IMR-90 (cell line): ENCODE measurements around the gene ZNF26. TPM values are rescaled to one million over a fixed set of nuclear protein-coding genes. Genes with fewer than 3 reads are reported as not detected.

ENCODE experiments used
- ATAC-seq: fragments of 200-7000 bp; cut with Tn5 transposase; 2 replicates; pipeline ENCODE4 v1.9.1; 2020; ENCODE audit warnings: low read depth, mild to moderate bottlenecking, moderate library complexity
- BruUV-seq: library from RNA; stranded (reverse); fragments of 400-500 nt; replicated peaks from 2 replicates; lab custom pipeline; 2021; lab: Mats Ljungman, UMichigan
- CTCF ChIA-PET: fragments of 300-600 bp; formaldehyde crosslinking; extraction: SDS; loops from one replicate; lab custom pipeline; 2021; ENCODE audit warnings: antibody characterized with exemption; lab: Yijun Ruan, JAX
- POLR2A ChIA-PET: fragments of 300-600 bp; sonication (Branson Sonifier 250); formaldehyde crosslinking; loops from one replicate; lab custom pipeline; 2022; ENCODE audit warnings: antibody characterized with exemption; ENCODE audit not compliant: unreplicated experiment; lab: Charles Lee
- DNase-seq: peaks from one replicate; pipeline ENCODE4 v3.0.0; 2013
- H2AFZ ChIP-seq: replicated peaks from 2 replicates; pipeline ENCODE3; 2013; ENCODE audit warnings: low read length, mild to moderate bottlenecking; ENCODE audit not compliant: poor library complexity
- H2AK5ac ChIP-seq: 2 replicates; pipeline ENCODE4 v1.6.1; 2013; ENCODE audit warnings: low read depth, low read length, inconsistent platforms
- H2AK9ac ChIP-seq: replicated peaks from 2 replicates; pipeline ENCODE3; 2013; ENCODE audit warnings: mild to moderate bottlenecking, low read depth, low read length, moderate library complexity; ENCODE audit not compliant: poor library complexity
- H2BK120ac ChIP-seq: 2 replicates; pipeline ENCODE4 v1.6.1; 2013; ENCODE audit warnings: low read depth, low read length, inconsistent platforms
- H2BK15ac ChIP-seq: 3 replicates; pipeline ENCODE4 v1.6.1; 2013; ENCODE audit warnings: low read depth, low read length, inconsistent platforms
- H2BK20ac ChIP-seq: 2 replicates; pipeline ENCODE4 v1.6.1; 2013; ENCODE audit warnings: low read depth, mild to moderate bottlenecking, inconsistent platforms, low read length, moderate library complexity
- H2BK5ac ChIP-seq: 2 replicates; pipeline ENCODE4 v1.6.1; 2013; ENCODE audit warnings: mild to moderate bottlenecking, low read depth, low read length, inconsistent platforms; ENCODE audit not compliant: poor library complexity, severe bottlenecking
- H3K14ac ChIP-seq: replicated peaks from 2 replicates; pipeline ENCODE4 v1.6.1; 2013; ENCODE audit warnings: low read depth, low read length, inconsistent platforms
- H3K18ac ChIP-seq: 2 replicates; pipeline ENCODE4 v1.6.1; 2013; ENCODE audit warnings: low read depth, low read length, control low read depth
- H3K23ac ChIP-seq: 2 replicates; pipeline ENCODE4 v1.6.1; 2013; ENCODE audit warnings: low read depth, low read length, inconsistent platforms
- H3K27ac ChIP-seq: 2 replicates; pipeline ENCODE4 v1.5.1; 2013; ENCODE audit warnings: mild to moderate bottlenecking, control low read depth, low read length; ENCODE audit not compliant: insufficient read depth
- H3K27me3 ChIP-seq: 2 replicates; pipeline ENCODE4 v1.6.1; 2013; ENCODE audit warnings: low read length; ENCODE audit not compliant: control insufficient read depth, insufficient read depth
- H3K36me3 ChIP-seq: 2 replicates; pipeline ENCODE4 v1.6.1; 2013; ENCODE audit warnings: low read length, mixed read lengths; ENCODE audit not compliant: control insufficient read depth, insufficient read depth
- H3K4ac ChIP-seq: 2 replicates; pipeline ENCODE4 v1.6.1; 2013; ENCODE audit warnings: low read depth, low read length, inconsistent platforms
- H3K4me1 ChIP-seq: 2 replicates; pipeline ENCODE4 v1.6.1; 2013; ENCODE audit warnings: low read length, mixed read lengths; ENCODE audit not compliant: control insufficient read depth, insufficient read depth
- H3K4me2 ChIP-seq: 2 replicates; pipeline ENCODE4 v1.6.1; 2013; ENCODE audit warnings: low read depth, mild to moderate bottlenecking, control low read depth, low read length, moderate library complexity
- H3K4me3 ChIP-seq: 2 replicates; pipeline ENCODE4 v1.5.1; 2013; ENCODE audit warnings: low read depth, mild to moderate bottlenecking, control low read depth, low read length, moderate library complexity; ENCODE audit not compliant: insufficient read depth
- H3K56ac ChIP-seq: 2 replicates; pipeline ENCODE4 v1.6.1; 2013; ENCODE audit warnings: low read length, inconsistent platforms; ENCODE audit not compliant: insufficient read depth; ENCODE audit errors: extremely low read depth
- H3K79me1 ChIP-seq, 2 experiments: 2 replicates each; pipeline ENCODE4 v1.6.1; 2013; ENCODE audit warnings: low read length in 2 of 2, inconsistent platforms in 1 of 2, low read depth in 1 of 2
- H3K9ac ChIP-seq: 2 replicates; pipeline ENCODE4 v1.6.1; 2013; ENCODE audit warnings: low read depth, low read length, control low read depth
- H3K9me1 ChIP-seq: 2 replicates; pipeline ENCODE4 v1.6.1; 2013; ENCODE audit warnings: low read length, inconsistent platforms; ENCODE audit not compliant: insufficient read depth
- H3K9me3 ChIP-seq: 2 replicates; pipeline ENCODE4 v1.6.1; 2013; ENCODE audit warnings: low read length; ENCODE audit not compliant: control insufficient read depth, insufficient read depth
- H4K20me1 ChIP-seq: 2 replicates; pipeline ENCODE4 v1.6.1; 2013; ENCODE audit warnings: low read length, inconsistent platforms; ENCODE audit not compliant: insufficient read depth
- H4K5ac ChIP-seq: 2 replicates; pipeline ENCODE4 v1.6.1; 2013; ENCODE audit warnings: mild to moderate bottlenecking, low read depth, low read length, control low read depth
- H4K8ac ChIP-seq, 2 experiments: 2 replicates each; pipeline ENCODE4 v1.6.1; 2013; ENCODE audit warnings: low read depth in 2 of 2, low read length in 2 of 2, control low read depth in 1 of 2, inconsistent platforms in 1 of 2
- H4K91ac ChIP-seq: 2 replicates; pipeline ENCODE4 v1.6.1; 2013; ENCODE audit warnings: low read depth, low read length, inconsistent platforms; ENCODE audit not compliant: insufficient read depth
- CEBPB ChIP-seq: IDR thresholded peaks from 2 replicates; pipeline ENCODE4 v1.6.1; 2012; ENCODE audit warnings: low read depth, low read length, improper control_type of control experiment
- CHD1 ChIP-seq: IDR thresholded peaks from 2 replicates; pipeline ENCODE4 v1.6.1; 2012; ENCODE audit warnings: low read depth, low read length, improper control_type of control experiment
- ELK1 ChIP-seq: fragments of 150-350 bp; IDR thresholded peaks from 2 replicates; pipeline ENCODE4 v1.6.1; 2016; ENCODE audit warnings: low read depth, mild to moderate bottlenecking, low read length, moderate library complexity, borderline replicate concordance
- MAFK ChIP-seq: IDR thresholded peaks from 2 replicates; pipeline ENCODE4 v1.6.1; 2012; ENCODE audit warnings: low read depth, low read length, improper control_type of control experiment
- MXI1 ChIP-seq: IDR thresholded peaks from 2 replicates; pipeline ENCODE4 v1.6.1; 2012; ENCODE audit warnings: low read depth, mild to moderate bottlenecking, low read length, moderate library complexity, borderline replicate concordance
- RCOR1 ChIP-seq: IDR thresholded peaks from 2 replicates; pipeline ENCODE4 v1.6.1; 2012; ENCODE audit warnings: mild to moderate bottlenecking, low read length, improper control_type of control experiment; ENCODE audit not compliant: insufficient replicate concordance
- SMC3 ChIP-seq: fragments of 150-350 bp; IDR thresholded peaks from 2 replicates; pipeline ENCODE4 v1.6.1; 2016; ENCODE audit warnings: low read depth, mild to moderate bottlenecking, antibody characterized with exemption, low read length, moderate library complexity
- WGBS, 2 experiments: methylation state at CpG; one replicate each; pipeline versions ENCODE4 v1.1.5 to v1.1.7; 2013; ENCODE audit warnings: missing lambda C conversion rate in 2 of 2; ENCODE audit not compliant: insufficient read length in 1 of 2; ENCODE audit errors: extremely low coverage in 2 of 2; 5-methylcytosine and 5-hydroxymethylcytosine counted together
- dilution Hi-C: fragments of 300-500 bp; cut with HindIII; formaldehyde crosslinking; loops from one replicate; pipeline ENCODE4 v1.14.3; 2018; ENCODE audit warnings: low sequenced_read_pairs; ENCODE audit not compliant: unreplicated experiment
- in situ Hi-C: fragments of 300-500 bp; cut with MboI; formaldehyde crosslinking; loops from 3 replicates; pipeline ENCODE4 v1.14.3; 2019; ENCODE audit warnings: low sequenced_read_pairs, inconsistent platforms, mixed read lengths
- intact Hi-C: fragments of 100-400 bp; cut with micrococcal nuclease; formaldehyde crosslinking; loops from 2 replicates; pipeline ENCODE4 v1.10.0; 2022
- polyA plus RNA-seq, 3 experiments: library from polyadenylated mRNA; depleted of rRNA; stranded (reverse); fragments of >200 nt; gene quantifications; 2 replicates each; pipeline ENCODE4 v1.2.3, GENCODE V29; 2012; ENCODE audit warnings: low replicate concordance in 1 of 3
- total RNA-seq: library from RNA; depleted of rRNA; stranded (reverse); fragments of >200 nt; gene quantifications from 2 replicates; pipeline ENCODE4 v1.2.3, GENCODE V29; 2012
- TF ChIP-seq, protein P1 (sequence below): fragments of 150-350 bp; IDR thresholded peaks from 2 replicates; pipeline ENCODE4 v1.6.1; 2017; ENCODE audit warnings: mild to moderate bottlenecking, antibody characterized with exemption, low read length, low read depth
- TF ChIP-seq, protein P2 (sequence below): conservative IDR thresholded peaks from 2 replicates; pipeline ENCODE4 v1.5.1; 2012; ENCODE audit warnings: mild to moderate bottlenecking, low read depth, low read length, improper control_type of control experiment

Gene ZNF26
- total and polyA plus RNA-seq, 2 of the 4 experiments (the other 2 are of a cell fraction): 6.3 to 11.8 TPM

DNA sequence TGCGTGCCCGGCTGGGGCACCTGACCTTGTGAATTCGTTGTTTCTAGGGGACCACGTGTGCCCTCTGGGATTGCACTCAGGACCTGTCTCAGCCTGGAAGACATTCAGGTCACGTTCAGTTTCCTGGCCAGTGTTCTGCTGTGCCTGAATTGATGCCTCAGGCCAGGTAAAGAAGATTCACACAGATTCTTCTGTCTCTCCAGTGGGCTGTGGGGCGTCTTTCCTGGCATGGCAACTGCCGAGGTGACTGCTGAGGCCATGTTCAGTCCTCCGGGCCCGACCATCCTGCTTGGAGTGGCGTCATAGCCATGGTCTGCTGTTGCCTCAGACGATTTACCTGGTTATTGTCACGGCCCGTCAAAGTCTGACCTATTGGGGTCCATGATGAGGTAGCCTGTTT is 43.6 kb upstream of the ZNF26 start:
- TF ChIP-seq CEBPB (no peak), RCOR1 (no peak), SMC3 (no peak), MAFK (no peak), CHD1 (no peak), MXI1 (no peak), ELK1 (no peak)
- TF ChIP-seq, protein P1, sequence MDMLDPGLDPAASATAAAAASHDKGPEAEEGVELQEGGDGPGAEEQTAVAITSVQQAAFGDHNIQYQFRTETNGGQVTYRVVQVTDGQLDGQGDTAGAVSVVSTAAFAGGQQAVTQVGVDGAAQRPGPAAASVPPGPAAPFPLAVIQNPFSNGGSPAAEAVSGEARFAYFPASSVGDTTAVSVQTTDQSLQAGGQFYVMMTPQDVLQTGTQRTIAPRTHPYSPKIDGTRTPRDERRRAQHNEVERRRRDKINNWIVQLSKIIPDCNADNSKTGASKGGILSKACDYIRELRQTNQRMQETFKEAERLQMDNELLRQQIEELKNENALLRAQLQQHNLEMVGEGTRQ: no peak
- TF ChIP-seq, protein P2, sequence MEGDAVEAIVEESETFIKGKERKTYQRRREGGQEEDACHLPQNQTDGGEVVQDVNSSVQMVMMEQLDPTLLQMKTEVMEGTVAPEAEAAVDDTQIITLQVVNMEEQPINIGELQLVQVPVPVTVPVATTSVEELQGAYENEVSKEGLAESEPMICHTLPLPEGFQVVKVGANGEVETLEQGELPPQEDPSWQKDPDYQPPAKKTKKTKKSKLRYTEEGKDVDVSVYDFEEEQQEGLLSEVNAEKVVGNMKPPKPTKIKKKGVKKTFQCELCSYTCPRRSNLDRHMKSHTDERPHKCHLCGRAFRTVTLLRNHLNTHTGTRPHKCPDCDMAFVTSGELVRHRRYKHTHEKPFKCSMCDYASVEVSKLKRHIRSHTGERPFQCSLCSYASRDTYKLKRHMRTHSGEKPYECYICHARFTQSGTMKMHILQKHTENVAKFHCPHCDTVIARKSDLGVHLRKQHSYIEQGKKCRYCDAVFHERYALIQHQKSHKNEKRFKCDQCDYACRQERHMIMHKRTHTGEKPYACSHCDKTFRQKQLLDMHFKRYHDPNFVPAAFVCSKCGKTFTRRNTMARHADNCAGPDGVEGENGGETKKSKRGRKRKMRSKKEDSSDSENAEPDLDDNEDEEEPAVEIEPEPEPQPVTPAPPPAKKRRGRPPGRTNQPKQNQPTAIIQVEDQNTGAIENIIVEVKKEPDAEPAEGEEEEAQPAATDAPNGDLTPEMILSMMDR: no peak
- H2AK9ac ChIP-seq: peak overlapping the region; percentile 50
- H3K9me1 ChIP-seq: no peaks in the 10 kb centered on the region
- no peak overlapping the region for H3K27ac ChIP-seq
- DNase-seq (no peak), ATAC-seq (no peak)
- no peak overlapping the region for H2BK120ac ChIP-seq
- no peak overlapping the region for H4K8ac ChIP-seq
- in situ Hi-C loops: no loop called here
- H3K14ac ChIP-seq: no peak overlapping the region
- no peak overlapping the region for H2BK20ac ChIP-seq
- no peak overlapping the region for H3K18ac ChIP-seq
- peaks cover 0 to 4% of the 10 kb centered on the region in 2 experiments; a peak in 2 of 4 replicates for H3K79me1 ChIP-seq
- no peak overlapping the region for H2BK5ac ChIP-seq
- H3K9ac ChIP-seq: no peak overlapping the region
- H4K20me1 ChIP-seq: no peaks in the 10 kb centered on the region
- no peak overlapping the region for H3K4me3 ChIP-seq
- H4K91ac ChIP-seq: no peak overlapping the region
- H3K23ac ChIP-seq: no peak overlapping the region
- H2AFZ ChIP-seq: peak overlapping the region; percentile 39
- 100% methylated on average over 4 of the region's 13 CpGs; no CpG with 5 or more reads in 1 of the 2 experiments for WGBS, 2 experiments
- no TSS peak for BruUV-seq
- H2BK15ac ChIP-seq: no peak overlapping the region
- H3K9me3 ChIP-seq: peaks cover 70% of the 10 kb centered on the region
- H3K27me3 ChIP-seq: no peaks in the 10 kb centered on the region
- ChIA-PET CTCF (no interaction called here), POLR2A (no interaction called here)
- H4K5ac ChIP-seq: no peak overlapping the region
- H3K56ac ChIP-seq: no peak overlapping the region
- H3K4me1 ChIP-seq: no peaks in the 10 kb centered on the region
- no peak overlapping the region for H3K4ac ChIP-seq
- intact Hi-C loops: no loop called here
- dilution Hi-C loops: no loop called here
- H3K36me3 ChIP-seq: peaks cover 56% of the 10 kb centered on the region
- no peak overlapping the region for H3K4me2 ChIP-seq
- H2AK5ac ChIP-seq: no peak overlapping the region
